CD4-positive, alpha-beta T cell (primary cell): ENCODE measurements around the gene HEATR5B. TPM values are rescaled to one million over a fixed set of nuclear protein-coding genes. Genes with fewer than 3 reads are reported as not detected.
"Not testable (repeated sequence)": the region's sequence is repeated elsewhere in the genome, so short reads cannot be mapped to it uniquely, and the experiment has no call there.

Source experiments
- ATAC-seq: fragments of 200-7000 bp; cut with Tn5 transposase; one replicate; pipeline ENCODE4 v1.10.0; 2022; ENCODE audit warnings: mild to moderate bottlenecking; ENCODE audit not compliant: poor library complexity
- CTCF ChIA-PET: fragments of 350-600 bp; sonication (Branson Sonifier 250); formaldehyde crosslinking; loops from one replicate; lab custom pipeline; 2021; ENCODE audit warnings: antibody characterized with exemption, inconsistent platforms; lab: Charles Lee
- POLR2A ChIA-PET: fragments of 350-600 bp; sonication (Branson Sonifier 250); formaldehyde crosslinking; loops from one replicate; lab custom pipeline; 2021; ENCODE audit warnings: antibody characterized with exemption, inconsistent platforms; lab: Charles Lee
- DNase-seq, 14 experiments: peaks; one replicate each; pipeline ENCODE4 v3.0.0-alpha.2; 2013 to 2020; ENCODE audit warnings: mixed read lengths in 2 of 14
- H3K27ac ChIP-seq, 2 donors: one replicate each; pipeline versions ENCODE4 v1.5.1 to v1.7.0; 2013; ENCODE audit warnings: low read length in 2 of 2, low read depth in 1 of 2, mild to moderate bottlenecking in 1 of 2
- H3K27me3 ChIP-seq, 2 experiments: 1 replicate in 1 of 2; 2 replicates in 1 of 2; pipeline versions ENCODE4 v1.6.1 to v1.7.0; 2013; ENCODE audit warnings: low read length in 2 of 2, control low read depth in 1 of 2, mild to moderate bottlenecking in 1 of 2, moderate library complexity in 1 of 2; ENCODE audit not compliant: insufficient read depth in 2 of 2, control insufficient read depth in 1 of 2
- H3K36me3 ChIP-seq: one replicate; pipeline ENCODE4 v1.6.1; 2013; ENCODE audit warnings: low read length, control low read depth; ENCODE audit not compliant: insufficient read depth
- H3K4me1 ChIP-seq: one replicate; pipeline ENCODE4 v1.6.1; 2013; ENCODE audit warnings: low read length, control low read depth; ENCODE audit not compliant: insufficient read depth
- H3K4me3 ChIP-seq: one replicate; pipeline ENCODE4 v1.5.1; 2013; ENCODE audit warnings: mild to moderate bottlenecking, low read length, moderate library complexity
- H3K9me3 ChIP-seq, 2 experiments: 1 replicate in 1 of 2; 2 replicates in 1 of 2; pipeline versions ENCODE4 v1.6.1 to v1.7.0; 2013; ENCODE audit warnings: low read length in 2 of 2, mild to moderate bottlenecking in 2 of 2, control low read depth in 1 of 2, moderate library complexity in 1 of 2; ENCODE audit not compliant: control insufficient read depth in 1 of 2, insufficient read depth in 1 of 2
- H3K27ac Mint-ChIP-seq: one replicate; pipeline ENCODE4 v1.8.0; 2020; ENCODE audit warnings: mixed read lengths
- H3K27me3 Mint-ChIP-seq: one replicate; pipeline ENCODE4 v1.8.0; 2021; ENCODE audit warnings: mixed read lengths
- H3K36me3 Mint-ChIP-seq: one replicate; pipeline ENCODE4 v1.8.0; 2021; ENCODE audit warnings: low read depth, mixed read lengths
- H3K4me1 Mint-ChIP-seq: one replicate; pipeline ENCODE4 v1.8.0; 2021; ENCODE audit warnings: low read depth, mixed read lengths
- H3K4me3 Mint-ChIP-seq: one replicate; pipeline ENCODE4 v1.8.0; 2020; ENCODE audit warnings: mild to moderate bottlenecking, mixed read lengths
- H3K9me3 Mint-ChIP-seq: one replicate; pipeline ENCODE4 v1.8.0; 2020; ENCODE audit warnings: mixed read lengths
- CTCF ChIP-seq: fragments of 200-600 bp; IDR thresholded peaks from one replicate; pipeline ENCODE4 v1.8.0; 2022; ENCODE audit warnings: antibody characterized with exemption, mild to moderate bottlenecking
- intact Hi-C, 2 experiments: fragments of 100-400 bp; cut with DNase I in 1 of 2; cut with micrococcal nuclease in 1 of 2; formaldehyde crosslinking; loops; one replicate each; pipeline versions ENCODE4 v1.15.1 to v1.9.0; 2023 to 2025; cut with DNase I, micrococcal nuclease
- total RNA-seq, 174 experiments: library from RNA in 2 of 174; stranded (reverse) in 2 of 174; gene quantifications; one replicate each; pipeline ENCODE4 v1.2.3 and lab custom pipeline; 2021 to 2026

Gene HEATR5B
- total RNA-seq, 2 experiments from 2014 or later: 23.4 to 23.9 TPM

- H3K9me3 Mint-ChIP-seq: no peaks in the 10 kb centered on the region
- CTCF ChIA-PET: no interaction called here
- H3K36me3 Mint-ChIP-seq: peaks cover 56% of the 10 kb centered on the region
- no peaks in the 10 kb centered on the region for H3K4me1 ChIP-seq
- no peaks in the 10 kb centered on the region for H3K27me3 ChIP-seq
- peaks cover 0 to 5% of the 10 kb centered on the region in 2 experiments for H3K9me3 ChIP-seq
- H3K27me3 Mint-ChIP-seq: no peaks in the 10 kb centered on the region
- intact Hi-C loops: loop anchor here in 1 of 2 experiments (10.0 kb wide), 1 partner anchor 107 kb away; no protein-coding TSS in a partner anchor
- no peak overlapping the region for H3K27ac Mint-ChIP-seq
- no peak overlapping the region for H3K4me3 ChIP-seq
- H3K36me3 ChIP-seq: peaks cover 21% of the 10 kb centered on the region
- H3K27ac ChIP-seq: no peak overlapping the region
- ATAC-seq: no peak
- no peak for TF ChIP-seq CTCF
- no peaks in the 10 kb centered on the region for H3K4me1 Mint-ChIP-seq
- DNase-seq: no peak
- POLR2A ChIA-PET: interaction anchor here (1.6 kb wide), 1 partner anchor 15 kb away, joined by 6 read pairs; the partner anchor contains the start of gene STRN
- no peak overlapping the region for H3K4me3 Mint-ChIP-seq
These were observed 102.3 kb downstream of the HEATR5B start for GRCh38 chr2:36981911-36982310.

GRCh38 chr2:36979007-36979406 lies 105.2 kb downstream of the HEATR5B start:
- DNase-seq, H3K27ac Mint-ChIP-seq, H3K4me3 ChIP-seq, H3K9me3 Mint-ChIP-seq, H3K4me1 ChIP-seq, H3K4me3 Mint-ChIP-seq, H3K27me3 Mint-ChIP-seq, H3K4me1 Mint-ChIP-seq, H3K27ac ChIP-seq, H3K9me3 ChIP-seq, H3K27me3 ChIP-seq, H3K36me3 ChIP-seq, intact Hi-C loops, ATAC-seq, CTCF ChIA-PET: not testable (repeated sequence)
- H3K36me3 Mint-ChIP-seq: peaks cover 42% of the 10 kb centered on the region
- POLR2A ChIA-PET: interaction anchor here (0.7 to 0.8 kb wide), 2 partner anchors 10 to 12 kb away, joined by 3 to 4 read pairs; partner anchors contain the start of gene STRN

GRCh38 chr2:36976065-36976464 lies 108.1 kb downstream of the HEATR5B start:
- ChIA-PET POLR2A (no interaction called here), CTCF (no interaction called here)
- DNase-seq (no peak), ATAC-seq (no peak)
- Mint-ChIP-seq H3K27me3 (no peaks in the 10 kb centered on the region), H3K9me3 (no peaks in the 10 kb centered on the region), H3K36me3 (peaks cover 28% of the 10 kb centered on the region), H3K4me1 (no peaks in the 10 kb centered on the region), H3K27ac (no peak overlapping the region), H3K4me3 (no peak overlapping the region)
- Histone ChIP-seq H3K9me3 (peaks cover 0 to 5% of the 10 kb centered on the region in 2 experiments), H3K4me1 (no peaks in the 10 kb centered on the region), H3K27me3 (no peaks in the 10 kb centered on the region), H3K4me3 (no peak overlapping the region), H3K27ac (no peak overlapping the region), H3K36me3 (peaks cover 8% of the 10 kb centered on the region)
- intact Hi-C loops: no loop called here
- no peak for TF ChIP-seq CTCF

- no peak overlapping the region for H3K27ac Mint-ChIP-seq
- Histone ChIP-seq H3K4me3 (no peak overlapping the region), H3K36me3 (peaks cover 8% of the 10 kb centered on the region), H3K9me3 (peaks cover 0 to 5% of the 10 kb centered on the region in 2 experiments), H3K27ac (no peak overlapping the region), H3K27me3 (no peaks in the 10 kb centered on the region), H3K4me1 (no peaks in the 10 kb centered on the region)
- ChIA-PET POLR2A (interaction anchor here (0.6 to 1.3 kb wide), 2 partner anchors 9 to 254 kb away, joined by 3 to 12 read pairs; partner anchors contain the start of gene STRN), CTCF (interaction anchor here (1.0 kb wide), 1 partner anchor 111 kb away, joined by 4 read pairs; no protein-coding TSS in a partner anchor)
- no peaks in the 10 kb centered on the region for H3K27me3 Mint-ChIP-seq
- no peak for DNase-seq
- peaks cover 22% of the 10 kb centered on the region for H3K36me3 Mint-ChIP-seq
- H3K9me3 Mint-ChIP-seq: no peaks in the 10 kb centered on the region
- intact Hi-C loops: no loop called here
- no peaks in the 10 kb centered on the region for H3K4me1 Mint-ChIP-seq
- ATAC-seq: no peak
- no peak overlapping the region for H3K4me3 Mint-ChIP-seq
- TF ChIP-seq CTCF: no peak
These were observed 108.9 kb downstream of the HEATR5B start for GRCh38 chr2:36975306-36975705.
